ENCODE data around the gene SEC63.
"Not testable (repeated sequence)": the region's sequence is repeated elsewhere in the genome, so short reads cannot be mapped to it uniquely, and the experiment has no call there.

Gene SEC63

GRCh38 chr6:107931894-107932293, 26.1 kb downstream of the SEC63 start:
- no peak for DNase-seq (ENCODE audit: low spot score)

GRCh38 chr6:107928984-107929383, 29.0 kb downstream of the SEC63 start:
- no peak for DNase-seq (ENCODE audit: low spot score)

- DNase-seq (ENCODE audit: low spot score) = not testable (repeated sequence)
Measured at GRCh38 chr6:107926697-107927544, 31.1 kb downstream of the SEC63 start.

GRCh38 chr6:107917451-107918375, 40.3 kb downstream of the SEC63 start:
- no peak for DNase-seq (ENCODE audit: low spot score)

- DNase-seq (ENCODE audit: low spot score) = not testable (repeated sequence)
Measured at GRCh38 chr6:107916961-107917360, 41.0 kb downstream of the SEC63 start.

GRCh38 chr6:107911692-107912091, 46.3 kb downstream of the SEC63 start:
- DNase-seq (ENCODE audit: low spot score) = no peak

GRCh38 chr6:107894809-107895396, 63.1 kb downstream of the SEC63 start:
- DNase-seq (ENCODE audit: low spot score) = no peak

GRCh38 chr6:107890431-107890830, 67.6 kb downstream of the SEC63 start:
- not testable (repeated sequence) for DNase-seq (ENCODE audit: low spot score)

- not testable (repeated sequence) for DNase-seq (ENCODE audit: low spot score)
Measured at GRCh38 chr6:107885950-107886349, 72.1 kb downstream of the SEC63 start.

- DNase-seq (ENCODE audit: low spot score) = no peak
Measured at GRCh38 chr6:107879941-107880340, 78.1 kb downstream of the SEC63 start.

GRCh38 chr6:107877968-107878367, 80.0 kb downstream of the SEC63 start:
- DNase-seq (ENCODE audit: low spot score) = no peak

- DNase-seq (ENCODE audit: low spot score) = no peak
Measured at GRCh38 chr6:107871976-107872375, 86.0 kb downstream of the SEC63 start.

- DNase-seq (ENCODE audit: low spot score) = not testable (repeated sequence)
Measured at GRCh38 chr6:107871512-107871911, 86.5 kb downstream of the SEC63 start.

GRCh38 chr6:107871016-107871415, 87.0 kb downstream of the SEC63 start:
- DNase-seq (ENCODE audit: low spot score) = no peak

GRCh38 chr6:107870381-107870780, 87.6 kb downstream of the SEC63 start:
- DNase-seq (ENCODE audit: low spot score) = no peak

- DNase-seq (ENCODE audit: low spot score) = no peak
Measured at GRCh38 chr6:107869871-107870270, 88.1 kb downstream of the SEC63 start.

GRCh38 chr6:107868867-107869611, 89.0 kb downstream of the SEC63 start:
- no peak for DNase-seq (ENCODE audit: low spot score)

- DNase-seq (ENCODE audit: low spot score) = no peak
Measured at GRCh38 chr6:107867302-107867615, 90.7 kb downstream of the SEC63 start.

GRCh38 chr6:107866606-107867301, 91.3 kb downstream of the SEC63 start:
- DNase-seq (ENCODE audit: low spot score) = peak; percentile 56

GRCh38 chr6:107864226-107865127, 93.5 kb downstream of the SEC63 start:
- no peak for DNase-seq (ENCODE audit: low spot score)

Measured in CD4-positive, alpha-beta T cell treated with Interleukin-6 at 100 ng/mL for 8 hours (primary cell).